Endothelial cell (in vitro differentiated cells): ENCODE measurements around the gene SPRR2B. TPM values are rescaled to one million over a fixed set of nuclear protein-coding genes. Genes with fewer than 3 reads are reported as not detected.

ENCODE experiments used
- DNase-seq: peaks from one replicate; pipeline ENCODE4 v3.0.0; 2021; ENCODE audit warnings: low spot score
- H3K27ac Mint-ChIP-seq: one replicate; pipeline ENCODE4 v1.8.0; 2021; ENCODE audit warnings: mixed read lengths, inconsistent platforms; ENCODE audit not compliant: unreplicated experiment
- H3K27me3 Mint-ChIP-seq: one replicate; pipeline ENCODE4 v1.8.0; 2021; ENCODE audit warnings: mild to moderate bottlenecking, moderate library complexity, mixed read lengths, inconsistent platforms; ENCODE audit not compliant: unreplicated experiment
- H3K36me3 Mint-ChIP-seq: one replicate; pipeline ENCODE4 v1.8.0; 2021; ENCODE audit warnings: mild to moderate bottlenecking, low read depth, mixed read lengths, inconsistent platforms; ENCODE audit not compliant: unreplicated experiment
- H3K4me1 Mint-ChIP-seq: one replicate; pipeline ENCODE4 v1.8.0; 2021; ENCODE audit warnings: mild to moderate bottlenecking, mixed read lengths, inconsistent platforms; ENCODE audit not compliant: unreplicated experiment
- H3K4me3 Mint-ChIP-seq: one replicate; pipeline ENCODE4 v1.8.0; 2021; ENCODE audit warnings: mild to moderate bottlenecking, mixed read lengths, inconsistent platforms; ENCODE audit not compliant: unreplicated experiment
- H3K9me3 Mint-ChIP-seq: one replicate; pipeline ENCODE4 v1.8.0; 2021; ENCODE audit warnings: mixed read lengths, inconsistent platforms; ENCODE audit not compliant: unreplicated experiment
- CTCF ChIP-seq: fragments of 200-600 bp; sonication (generic); IDR thresholded peaks from one replicate; pipeline ENCODE4 v1.5.0; 2021; ENCODE audit warnings: antibody characterized with exemption; ENCODE audit not compliant: unreplicated experiment
- total RNA-seq: library from RNA; stranded (reverse); fragmentation: NEBNext Ultra II Directional; extraction: Animal tissue kit (Norgen Biotek cat#: 25700); gene quantifications from one replicate; pipeline ENCODE4 v1.2.1, GENCODE V29; 2021; ENCODE audit not compliant: unreplicated experiment

SPRR2B gene
- total RNA-seq, 1 donor from 2014 or later, result not detected

- Mint-ChIP-seq H3K4me3 (no peak overlapping the region), H3K27me3 (no peaks in the 10 kb centered on the region), H3K4me1 (no peaks in the 10 kb centered on the region), H3K36me3 (no peaks in the 10 kb centered on the region), H3K27ac (no peak overlapping the region), H3K9me3 (no peaks in the 10 kb centered on the region)
- TF ChIP-seq CTCF, result no peak
- no peak for DNase-seq
These were observed 36.2 kb downstream of the SPRR2B start for GRCh38 chr1:153035211-153035610.

GRCh38 chr1:153032677-153033308, 38.6 kb downstream of the SPRR2B start:
- Mint-ChIP-seq H3K9me3 (no peaks in the 10 kb centered on the region), H3K4me3 (no peak overlapping the region), H3K27ac (no peak overlapping the region), H3K36me3 (no peaks in the 10 kb centered on the region), H3K4me1 (no peaks in the 10 kb centered on the region), H3K27me3 (no peaks in the 10 kb centered on the region)
- DNase-seq, result peak; percentile 18
- no peak for TF ChIP-seq CTCF

GRCh38 chr1:153032073-153032472, 39.3 kb downstream of the SPRR2B start:
- no peaks in the 10 kb centered on the region for H3K9me3 Mint-ChIP-seq
- DNase-seq, result no peak
- H3K4me1 Mint-ChIP-seq, result peaks cover 3% of the 10 kb centered on the region
- H3K4me3 Mint-ChIP-seq, result no peak overlapping the region
- H3K36me3 Mint-ChIP-seq, result no peaks in the 10 kb centered on the region
- no peaks in the 10 kb centered on the region for H3K27me3 Mint-ChIP-seq
- no peak overlapping the region for H3K27ac Mint-ChIP-seq
- TF ChIP-seq CTCF, result no peak

GRCh38 chr1:153030895-153031294, 40.5 kb downstream of the SPRR2B start, which contains the start of gene SPRR1B:
SPRR1B (plus strand) TSS chr1:153031203; CDS start chr1:153032346, 1,143 bp downstream.
- H3K9me3 Mint-ChIP-seq, result no peaks in the 10 kb centered on the region
- no peak for TF ChIP-seq CTCF
- peaks cover 8% of the 10 kb centered on the region for H3K4me1 Mint-ChIP-seq
- DNase-seq, result no peak
- H3K4me3 Mint-ChIP-seq, result no peak within 1 kb of the TSS
- no peaks in the 10 kb centered on the region for H3K27me3 Mint-ChIP-seq
- H3K36me3 Mint-ChIP-seq, result no peaks in the 10 kb centered on the region
- H3K27ac Mint-ChIP-seq, result no peak within 1 kb of the TSS

GRCh38 chr1:153028766-153029165, 42.6 kb downstream of the SPRR2B start:
- H3K27ac Mint-ChIP-seq, result no peak overlapping the region
- no peak for TF ChIP-seq CTCF
- no peaks in the 10 kb centered on the region for H3K36me3 Mint-ChIP-seq
- H3K9me3 Mint-ChIP-seq, result no peaks in the 10 kb centered on the region
- no peak for DNase-seq
- no peak overlapping the region for H3K4me3 Mint-ChIP-seq
- peaks cover 8% of the 10 kb centered on the region for H3K4me1 Mint-ChIP-seq
- H3K27me3 Mint-ChIP-seq, result no peaks in the 10 kb centered on the region
